Tibial artery (tissue), 4 donors: ENCODE data around the gene FAM234A.
"Not testable (repeated sequence)": the region's sequence is repeated elsewhere in the genome, so short reads cannot be mapped to it uniquely, and the experiment has no call there.

Experiments used
- DNase-seq, 2 donors: peaks; one replicate each; pipeline ENCODE4 v3.0.0-alpha.2; 2019
- H3K27ac ChIP-seq, 2 donors: fragments of 200-600 bp; sonication (generic) in 1 of 2; 1 replicate in 1 of 2; 2 replicates in 1 of 2; pipeline ENCODE4 v1.5.1; 2018 to 2019; ENCODE audit warnings: mild to moderate bottlenecking in 1 of 2
- H3K27me3 ChIP-seq, 2 donors: fragments of 200-600 bp; sonication (generic) in 1 of 2; one replicate each; pipeline versions ENCODE4 v1.5.1 to v1.6.0; 2016 to 2019
- H3K36me3 ChIP-seq, 3 donors: fragments of 200-600 bp; sonication (generic) in 2 of 3; one replicate each; pipeline ENCODE4 v1.5.1; 2016 to 2019; ENCODE audit warnings: mild to moderate bottlenecking in 2 of 3
- H3K4me1 ChIP-seq, 4 donors: fragments of 200-600 bp; sonication (generic) in 2 of 4; 1 replicate in 3 of 4; 2 replicates in 1 of 4; pipeline ENCODE4 v1.5.1; 2016 to 2019
- H3K4me3 ChIP-seq, 2 donors: fragments of 200-600 bp; sonication (generic) in 1 of 2; 1 replicate in 1 of 2; 2 replicates in 1 of 2; pipeline ENCODE4 v1.5.1; 2018 to 2019; ENCODE audit warnings: mild to moderate bottlenecking in 2 of 2
- H3K9me3 ChIP-seq, 3 donors: fragments of 200-600 bp; sonication (generic) in 1 of 3; one replicate each; pipeline ENCODE4 v1.5.1; 2016 to 2019
- intact Hi-C: fragments of 100-400 bp; cut with DNase I; formaldehyde crosslinking; loops from one replicate; pipeline ENCODE4 v1.15.0; 2023; ENCODE audit warnings: low total_unique reads
- TF ChIP-seq, protein P1 (sequence below), 2 experiments: fragments of 200-600 bp in 1 of 2; fragments of 450-650 bp in 1 of 2; IDR thresholded peaks; one replicate each; pipeline ENCODE4 v1.5.1; 2017 to 2019; ENCODE audit warnings: antibody characterized with exemption in 2 of 2, mild to moderate bottlenecking in 1 of 2, moderate library complexity in 1 of 2

The FAM234A gene

DNA sequence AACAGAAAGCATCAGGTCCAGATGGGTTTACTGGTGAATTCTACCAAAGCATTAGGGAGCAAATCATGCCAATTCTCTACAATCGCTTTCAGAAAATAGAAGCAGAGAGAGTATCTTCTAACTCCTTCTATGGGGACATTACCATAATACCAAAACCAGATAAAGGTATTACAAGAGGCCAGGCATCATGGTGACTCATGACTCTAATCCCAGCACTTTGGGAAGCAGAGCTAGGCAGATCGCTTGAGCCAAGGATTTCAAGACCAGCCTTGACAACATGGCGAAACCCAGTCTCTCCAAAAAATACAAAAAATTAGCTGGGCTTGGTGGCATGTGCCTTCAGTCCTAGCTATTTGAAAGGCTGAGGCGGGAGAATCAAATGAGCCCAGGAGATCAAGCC lies 31.4 kb upstream of the FAM234A start:
- Histone ChIP-seq H3K9me3 (no peaks in the 10 kb centered on the region), H3K4me1 (no peaks in the 10 kb centered on the region), H3K27me3 (no peaks in the 10 kb centered on the region), H3K36me3 (peaks cover 77 to 97% (median 86%) of the 10 kb centered on the region in 3 donors), H3K27ac (no peak overlapping the region), H3K4me3 (no peak overlapping the region)
- DNase-seq: no peak
- TF ChIP-seq, protein P1, sequence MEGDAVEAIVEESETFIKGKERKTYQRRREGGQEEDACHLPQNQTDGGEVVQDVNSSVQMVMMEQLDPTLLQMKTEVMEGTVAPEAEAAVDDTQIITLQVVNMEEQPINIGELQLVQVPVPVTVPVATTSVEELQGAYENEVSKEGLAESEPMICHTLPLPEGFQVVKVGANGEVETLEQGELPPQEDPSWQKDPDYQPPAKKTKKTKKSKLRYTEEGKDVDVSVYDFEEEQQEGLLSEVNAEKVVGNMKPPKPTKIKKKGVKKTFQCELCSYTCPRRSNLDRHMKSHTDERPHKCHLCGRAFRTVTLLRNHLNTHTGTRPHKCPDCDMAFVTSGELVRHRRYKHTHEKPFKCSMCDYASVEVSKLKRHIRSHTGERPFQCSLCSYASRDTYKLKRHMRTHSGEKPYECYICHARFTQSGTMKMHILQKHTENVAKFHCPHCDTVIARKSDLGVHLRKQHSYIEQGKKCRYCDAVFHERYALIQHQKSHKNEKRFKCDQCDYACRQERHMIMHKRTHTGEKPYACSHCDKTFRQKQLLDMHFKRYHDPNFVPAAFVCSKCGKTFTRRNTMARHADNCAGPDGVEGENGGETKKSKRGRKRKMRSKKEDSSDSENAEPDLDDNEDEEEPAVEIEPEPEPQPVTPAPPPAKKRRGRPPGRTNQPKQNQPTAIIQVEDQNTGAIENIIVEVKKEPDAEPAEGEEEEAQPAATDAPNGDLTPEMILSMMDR (IDR thresholded peaks at IDR 0.05): no peak
- intact Hi-C loops: no loop called here

DNA sequence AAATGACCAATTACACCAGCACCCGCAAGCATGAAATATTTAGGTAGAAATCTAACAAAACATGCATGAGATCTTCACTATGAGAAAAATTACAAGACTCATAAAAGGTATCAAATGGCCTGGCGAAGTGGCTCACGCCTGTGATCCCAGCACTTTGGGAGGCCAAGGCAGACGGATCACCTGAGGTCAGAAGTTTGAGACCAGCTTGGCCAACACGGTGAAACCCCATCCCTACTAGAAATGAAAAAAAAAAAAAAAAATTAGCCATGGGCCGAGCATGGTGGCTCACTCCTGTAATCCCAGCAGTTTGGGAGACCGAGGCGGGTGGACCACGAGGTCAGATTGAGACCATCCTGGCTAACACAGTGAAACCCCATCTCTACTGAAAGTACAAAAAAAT lies 30.6 kb upstream of the FAM234A start:
- H3K9me3 ChIP-seq, H3K27ac ChIP-seq, DNase-seq, H3K27me3 ChIP-seq, intact Hi-C loops, H3K4me3 ChIP-seq, H3K4me1 ChIP-seq: not testable (repeated sequence)
- H3K36me3 ChIP-seq: peaks cover 73 to 97% (median 78%) of the 10 kb centered on the region in 3 donors

DNA sequence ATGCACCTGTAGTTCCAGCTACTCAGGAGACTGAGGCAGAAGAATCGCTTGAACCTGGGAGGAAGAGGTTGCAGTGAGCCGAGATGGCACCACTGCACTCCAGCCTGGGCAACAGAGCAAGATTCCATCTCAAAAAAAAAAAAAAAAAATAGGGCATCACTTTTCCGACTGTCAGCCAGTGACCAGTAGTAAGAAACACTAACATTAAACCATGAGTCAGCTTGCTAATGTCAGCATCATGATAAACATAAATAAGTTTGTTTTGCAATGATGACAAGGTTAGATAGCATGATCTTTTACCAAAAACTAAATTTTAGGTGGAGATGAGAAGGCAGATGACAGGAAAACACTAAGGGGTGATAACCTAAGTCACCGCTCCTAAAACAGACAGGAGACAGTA lies 25.3 kb upstream of the FAM234A start:
- H3K36me3 ChIP-seq: peaks cover 46 to 100% (median 68%) of the 10 kb centered on the region in 3 donors

DNA sequence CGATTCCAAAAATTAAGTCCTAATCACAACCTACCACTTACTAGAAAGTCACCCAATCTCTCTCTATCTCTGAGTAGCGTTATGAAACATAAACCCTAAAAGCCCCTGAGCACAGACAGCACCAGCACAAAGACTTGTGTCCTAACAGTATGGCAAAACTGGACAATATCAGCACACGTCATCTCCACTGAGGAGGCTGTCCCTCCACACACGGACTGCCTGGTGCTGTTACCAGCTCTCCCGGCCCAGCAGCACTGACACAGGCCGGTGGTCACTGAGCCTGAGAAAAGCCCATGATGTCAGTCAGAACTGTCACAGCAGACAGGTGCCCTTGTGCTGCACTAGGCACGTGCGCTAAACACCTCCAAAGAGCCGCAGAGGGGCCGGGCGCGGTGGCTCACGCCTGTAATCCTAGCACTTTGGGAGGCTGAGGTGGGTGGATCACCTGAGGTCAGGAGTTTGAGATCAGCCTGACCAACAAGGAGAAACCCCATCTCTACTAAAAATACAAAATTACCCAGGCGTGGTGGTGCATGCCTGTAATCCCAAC lies 22.9 kb upstream of the FAM234A start:
- H3K4me3 ChIP-seq, intact Hi-C loops, H3K27me3 ChIP-seq, H3K4me1 ChIP-seq, H3K27ac ChIP-seq, H3K9me3 ChIP-seq, DNase-seq: not testable (repeated sequence)
- H3K36me3 ChIP-seq: peaks cover 47 to 100% (median 65%) of the 10 kb centered on the region in 3 donors

More for the DNA sequence above, 25.3 kb upstream of the FAM234A start:
- H3K27me3 ChIP-seq, H3K27ac ChIP-seq, H3K4me1 ChIP-seq, H3K4me3 ChIP-seq, DNase-seq, H3K9me3 ChIP-seq, intact Hi-C loops: not testable (repeated sequence)

DNA sequence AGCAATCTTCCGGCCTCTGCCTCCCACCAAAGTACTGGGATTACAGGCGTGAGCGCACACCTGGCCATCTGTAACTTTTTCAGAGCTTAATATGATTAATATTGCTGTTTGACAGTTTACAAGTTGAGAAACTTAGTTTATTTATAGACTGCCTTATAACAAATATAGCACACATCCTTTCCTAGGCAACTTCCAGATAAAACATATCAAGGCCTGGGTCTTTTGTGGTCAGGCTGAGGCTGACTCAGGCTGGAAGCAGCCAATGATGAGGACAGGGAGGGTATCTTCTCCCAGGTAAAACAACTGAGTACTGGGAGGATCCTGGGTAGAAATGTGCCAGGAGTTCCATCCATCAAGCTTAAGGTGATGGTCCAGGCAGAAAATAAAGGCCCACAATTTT lies 21.6 kb upstream of the FAM234A start:
- Histone ChIP-seq H3K9me3 (no peaks in the 10 kb centered on the region), H3K27ac (no peak overlapping the region), H3K27me3 (no peaks in the 10 kb centered on the region), H3K4me3 (no peak overlapping the region), H3K36me3 (peaks cover 43 to 100% (median 63%) of the 10 kb centered on the region in 3 donors), H3K4me1 (peaks cover 0 to 6% (median 0%) of the 10 kb centered on the region in 4 donors)
- TF ChIP-seq, protein P1 (IDR thresholded peaks at IDR 0.05): no peak
- no peak for DNase-seq
- intact Hi-C loops: no loop called here

DNA sequence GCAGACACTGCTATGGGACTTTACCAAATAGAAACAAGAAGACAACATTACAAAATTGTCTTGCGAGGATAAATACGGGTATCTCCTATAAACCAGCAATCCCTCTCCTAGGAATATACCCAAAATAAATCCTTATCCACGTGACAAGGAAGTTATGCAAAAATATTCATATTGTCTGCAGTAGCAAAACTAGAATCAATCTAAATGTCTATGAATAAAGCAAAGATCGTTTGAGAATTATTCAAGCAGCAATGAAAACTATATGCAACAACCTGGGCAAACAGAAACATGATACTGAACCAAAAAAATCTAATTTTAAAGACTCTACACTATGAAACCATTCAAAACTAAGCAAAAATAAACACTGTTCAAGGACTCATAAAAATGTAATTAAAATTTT lies 14.6 kb upstream of the FAM234A start:
- Histone ChIP-seq H3K27me3 (no peaks in the 10 kb centered on the region), H3K4me1 (no peaks in the 10 kb centered on the region), H3K4me3 (no peak overlapping the region), H3K9me3 (no peaks in the 10 kb centered on the region), H3K27ac (no peak overlapping the region), H3K36me3 (peaks cover 71 to 99% (median 76%) of the 10 kb centered on the region in 3 donors)
- no peak for DNase-seq
- TF ChIP-seq, protein P1 (IDR thresholded peaks at IDR 0.05): no peak
- intact Hi-C loops: no loop called here

DNA sequence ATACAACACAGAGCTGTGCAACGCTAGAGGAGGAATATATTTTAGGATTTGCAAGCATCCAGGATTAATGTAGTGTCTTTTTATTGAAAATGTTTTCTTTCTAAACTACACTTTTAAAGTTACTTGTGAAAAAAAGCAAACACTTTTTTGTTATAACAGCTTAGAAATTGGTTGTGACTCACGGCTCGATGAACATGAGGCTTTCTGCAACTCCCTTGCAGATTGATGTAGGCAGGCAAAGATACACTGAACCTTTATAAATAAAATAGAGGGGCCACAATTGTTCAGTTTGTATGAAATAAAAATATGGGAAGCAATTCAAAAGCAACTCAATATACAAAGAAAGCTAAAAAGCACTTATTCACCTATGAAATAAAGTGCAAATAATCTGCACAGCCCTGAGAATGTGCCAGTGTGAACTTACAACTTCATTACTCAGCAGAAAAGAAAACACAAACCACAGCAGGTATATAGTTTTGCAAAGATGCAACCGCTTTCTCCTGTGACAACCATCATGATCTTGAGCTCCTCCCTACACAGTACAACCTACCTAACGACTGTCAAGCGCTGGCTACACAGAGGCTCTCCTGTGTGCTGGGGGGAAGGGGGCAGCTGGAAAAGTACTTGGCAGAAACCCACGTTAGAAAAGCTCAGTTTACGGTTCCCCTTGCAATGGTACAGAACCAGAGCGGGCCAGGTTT lies 6.3 kb upstream of the FAM234A start:
- peak overlapping the region; percentile 90 to 95 for H3K27ac ChIP-seq
- DNase-seq: no peak

More for the DNA sequence above, 6.3 kb upstream of the FAM234A start:
- Histone ChIP-seq H3K4me3 (peak overlapping the region; percentile 79 to 88), H3K9me3 (no peaks in the 10 kb centered on the region), H3K27me3 (no peaks in the 10 kb centered on the region), H3K4me1 (peaks cover 5 to 22% (median 14%) of the 10 kb centered on the region in 4 donors), H3K36me3 (peaks cover 37 to 44% (median 40%) of the 10 kb centered on the region in 3 donors)
- TF ChIP-seq, protein P1 (IDR thresholded peaks at IDR 0.05): no peak
- intact Hi-C loops: no loop called here
